ENCODE measurements around the gene DAPP1. TPM values are rescaled to one million over a fixed set of nuclear protein-coding genes. Genes with fewer than 3 reads are reported as not detected.
A peak's percentile ranks its signal among the peaks of the same experiment; 100 is the strongest.

Gene DAPP1
- total RNA-seq, 1 donor from 2014 or later = not detected

DNA sequence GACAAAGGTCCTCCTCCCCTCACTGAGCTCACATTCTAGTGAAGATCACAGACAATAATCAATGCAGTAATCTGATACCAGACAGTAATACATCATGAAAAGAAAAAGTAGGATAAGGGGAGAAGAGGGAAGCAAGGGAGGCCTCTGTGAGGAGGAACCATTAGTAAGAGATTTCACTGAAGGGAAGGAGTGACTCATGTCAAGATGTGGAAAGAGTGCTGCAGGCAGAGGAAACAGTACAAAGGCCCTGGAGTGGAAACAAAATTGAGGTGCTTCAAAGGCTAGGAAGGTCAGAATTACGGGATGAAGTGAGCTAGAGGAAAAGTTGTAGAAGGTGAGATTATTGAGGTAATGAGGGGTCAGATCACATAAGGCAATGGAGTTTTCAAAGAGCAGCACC is 39.5 kb downstream of the DAPP1 start:
- DNase-seq = peak; percentile 16

DNA sequence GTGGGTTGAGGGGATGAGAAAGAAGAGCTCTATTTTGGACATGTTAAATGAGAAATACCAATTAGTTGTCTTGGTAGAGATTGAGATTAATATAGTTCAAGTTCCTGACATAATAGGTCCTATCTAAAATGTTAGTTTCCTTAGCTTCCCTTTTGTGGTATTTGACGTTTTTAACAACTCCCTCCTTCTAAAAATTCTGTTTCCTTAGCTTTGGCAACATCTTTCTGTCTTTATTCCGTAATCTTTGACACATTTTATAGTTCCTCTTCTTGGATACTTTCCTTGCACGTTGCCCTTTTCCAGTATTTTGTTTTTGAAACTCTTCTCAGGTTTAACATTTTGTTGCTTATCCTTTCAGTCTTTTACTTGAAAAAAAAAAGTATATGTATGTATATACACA is 40.7 kb downstream of the DAPP1 start:
- no peak for DNase-seq

DNA sequence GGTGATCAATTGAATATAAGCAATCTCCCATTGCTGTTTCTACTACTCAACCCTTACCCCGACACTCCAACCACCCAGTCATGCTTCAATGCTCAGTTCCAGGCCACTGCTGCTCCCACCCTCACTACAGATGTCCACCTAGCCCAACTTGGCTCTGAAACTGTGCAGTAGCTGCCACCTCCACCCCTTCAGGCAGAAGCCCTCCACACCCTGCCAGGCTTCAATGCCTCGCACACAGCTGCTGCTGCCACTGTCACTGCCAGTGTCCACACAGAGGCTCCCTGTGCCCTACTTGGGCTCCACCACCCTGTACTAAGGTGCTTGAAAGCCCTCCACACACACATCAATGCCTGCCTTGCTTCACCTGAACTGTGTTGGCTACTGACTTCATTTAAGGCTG is 43.0 kb downstream of the DAPP1 start:
- DNase-seq = no peak

DNA sequence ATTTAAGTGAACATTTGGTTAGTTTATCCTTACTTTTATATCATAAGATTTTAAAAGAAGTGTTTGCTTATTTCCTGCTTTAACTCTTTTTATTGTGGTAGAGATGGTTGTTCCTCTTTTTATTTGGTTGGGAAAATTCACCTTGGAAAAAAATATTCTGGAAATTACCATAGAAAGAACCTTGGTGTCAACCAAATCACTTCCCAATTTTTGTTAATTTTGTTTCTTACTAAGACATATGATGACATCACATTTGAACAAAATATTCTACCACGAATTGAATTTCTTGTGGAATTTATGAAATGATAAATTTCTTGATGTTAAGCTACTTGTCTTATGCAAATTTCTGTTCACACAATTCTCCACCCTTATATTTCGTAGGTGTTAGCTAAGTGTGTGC is 43.9 kb downstream of the DAPP1 start:
- DNase-seq = no peak

DNA sequence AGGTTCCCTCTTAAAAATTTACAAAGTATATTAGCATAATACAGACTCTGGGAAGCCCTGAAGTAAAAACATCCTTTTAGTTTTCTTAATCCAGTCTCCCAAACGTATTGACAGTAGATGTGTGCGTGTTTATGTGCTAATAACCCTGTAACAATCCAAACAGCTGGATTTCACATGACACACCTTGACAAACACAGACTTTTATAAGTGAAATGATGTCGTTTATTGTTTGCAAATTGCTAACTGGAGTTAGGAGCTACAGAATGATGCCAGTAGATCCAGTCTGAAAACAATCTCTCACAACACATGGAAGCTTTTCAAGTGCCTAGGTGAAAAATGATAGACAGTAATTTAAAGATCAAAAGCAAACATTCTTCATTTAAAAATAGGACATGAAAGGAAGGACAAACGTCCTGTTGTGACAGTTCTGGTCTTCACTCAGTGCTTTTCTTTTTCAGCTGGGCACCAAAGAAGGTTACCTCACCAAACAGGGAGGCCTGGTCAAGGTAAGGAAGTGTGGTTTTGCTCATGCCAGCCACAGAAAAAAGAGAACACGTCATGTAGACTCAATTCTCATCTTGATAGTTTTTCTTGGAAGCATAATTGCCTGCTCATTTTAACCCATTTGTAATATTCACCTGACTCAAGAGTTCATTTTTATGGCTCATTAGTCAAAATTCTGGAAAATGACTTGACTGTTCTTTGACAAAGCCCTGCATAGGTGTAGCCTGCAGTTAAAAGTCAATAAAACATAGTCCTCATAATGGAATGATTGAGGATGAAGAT is 44.7 kb downstream of the DAPP1 start:
- no peak for DNase-seq

DNA sequence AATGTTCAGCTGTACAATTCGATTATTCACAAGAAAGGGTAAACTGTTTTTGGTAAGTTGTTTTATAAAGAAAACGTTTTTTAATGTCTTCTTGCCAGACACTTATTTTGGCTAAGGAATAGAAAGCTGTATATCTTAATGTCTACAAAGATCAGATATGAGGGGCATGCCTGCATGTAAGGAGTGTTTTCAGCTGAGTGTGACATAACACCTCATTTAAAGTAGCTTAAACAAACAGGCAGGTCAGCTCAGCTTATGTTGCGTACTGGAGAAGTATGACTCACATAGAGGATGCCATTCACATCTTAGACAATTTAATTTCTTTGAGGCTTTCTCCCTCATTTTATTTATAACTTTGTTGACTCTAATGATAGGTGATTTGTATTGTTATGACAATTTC is 47.2 kb downstream of the DAPP1 start:
- DNase-seq = peak; percentile 17

DNA sequence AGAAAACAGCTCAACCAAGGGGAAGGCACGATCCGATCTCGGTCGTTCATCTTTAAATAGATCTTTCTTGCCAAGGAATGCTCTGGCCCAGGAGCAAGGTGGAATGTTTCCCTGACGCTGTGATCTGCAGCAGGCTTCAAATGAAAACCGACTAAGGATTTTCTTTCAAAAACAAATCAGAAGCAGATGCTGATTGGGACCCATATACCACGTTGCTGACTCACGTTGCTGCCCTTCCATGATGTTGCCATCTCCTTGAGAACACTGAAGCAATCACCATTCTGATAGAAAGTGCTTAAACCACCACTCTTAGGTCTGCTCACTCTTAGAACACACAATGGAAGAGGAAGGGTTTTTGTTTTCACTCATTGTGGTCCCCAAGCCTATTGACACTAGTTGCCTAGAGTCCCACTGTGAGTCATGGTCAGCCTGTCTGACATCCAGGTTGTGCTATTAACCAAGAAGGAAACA is 51.5 kb downstream of the DAPP1 start:
- peak; percentile 3 for DNase-seq

DNA sequence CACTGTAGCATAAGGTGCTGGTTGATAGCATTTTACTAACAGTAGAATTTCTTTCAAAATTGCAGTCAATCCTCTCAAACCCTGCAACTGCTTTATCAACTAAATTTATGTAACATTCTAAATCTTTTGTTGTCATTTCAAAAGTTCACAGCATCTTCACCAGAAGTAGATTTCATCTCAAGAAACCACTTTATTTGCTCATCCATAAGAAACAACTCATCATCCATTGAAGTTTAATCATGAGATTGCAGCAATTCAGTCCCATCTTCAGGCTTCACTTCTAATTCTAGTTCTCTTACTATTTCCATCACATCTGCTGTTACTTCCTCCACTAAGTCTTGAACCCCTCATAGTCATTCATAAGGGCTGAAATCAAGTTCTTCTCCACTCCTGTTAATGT is 55.9 kb downstream of the DAPP1 start:
- DNase-seq = no peak

DNA sequence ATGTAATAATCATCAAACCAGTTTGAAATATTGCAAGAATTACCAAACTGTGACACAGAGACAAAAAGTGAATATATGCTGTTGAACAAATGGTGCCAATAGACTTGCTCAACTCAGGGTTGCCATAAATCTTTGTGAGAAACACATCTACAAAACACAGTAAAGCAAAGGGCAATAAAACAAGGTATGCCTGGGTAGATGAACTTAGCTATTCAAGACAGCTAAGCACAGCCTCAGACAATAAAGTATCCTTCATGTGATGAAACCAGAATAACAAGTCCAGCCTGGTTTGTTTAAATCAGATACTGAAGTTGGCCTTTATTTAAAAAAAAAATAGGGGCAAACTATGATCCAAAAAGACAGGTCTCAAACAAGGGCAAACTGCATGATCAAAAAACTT is 58.4 kb downstream of the DAPP1 start:
- DNase-seq = no peak

DNA sequence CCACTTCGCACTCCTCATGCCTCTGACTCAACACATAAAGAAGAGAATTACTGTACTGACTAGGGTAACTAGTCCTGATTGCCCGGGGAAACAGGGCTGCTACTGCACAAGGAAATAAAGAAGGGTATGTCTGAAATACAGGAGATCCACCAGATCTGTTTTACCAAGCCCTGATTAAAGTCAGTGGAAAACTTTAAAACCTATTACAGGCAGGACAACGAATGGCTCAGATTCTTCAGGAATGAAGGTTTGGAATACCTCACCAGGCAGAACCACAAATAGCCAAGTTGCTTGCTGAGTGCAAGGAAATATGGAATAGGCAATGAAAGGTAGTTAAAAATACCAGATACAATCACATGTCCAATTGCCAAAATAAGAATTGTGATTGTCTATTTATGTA is 60.3 kb downstream of the DAPP1 start:
- no peak for DNase-seq

DNA sequence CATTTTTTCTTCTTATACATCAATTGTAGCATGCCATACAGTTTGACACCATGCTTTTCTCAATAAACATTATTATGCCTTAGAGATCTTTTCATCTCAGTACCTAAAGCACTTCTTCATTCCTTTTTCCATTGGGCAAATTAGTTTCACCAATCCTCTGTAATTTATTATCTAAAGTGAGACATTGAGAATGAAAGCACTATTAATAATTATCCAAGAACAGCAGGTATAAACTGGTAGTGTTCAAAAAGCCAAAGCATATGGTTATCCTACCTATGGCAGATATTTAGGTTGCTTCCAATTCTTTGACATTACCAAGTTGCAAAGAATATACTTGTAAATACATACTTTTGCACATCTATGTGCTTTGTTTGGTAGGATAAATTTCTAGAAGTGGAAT is 62.0 kb downstream of the DAPP1 start:
- DNase-seq = no peak

DNA sequence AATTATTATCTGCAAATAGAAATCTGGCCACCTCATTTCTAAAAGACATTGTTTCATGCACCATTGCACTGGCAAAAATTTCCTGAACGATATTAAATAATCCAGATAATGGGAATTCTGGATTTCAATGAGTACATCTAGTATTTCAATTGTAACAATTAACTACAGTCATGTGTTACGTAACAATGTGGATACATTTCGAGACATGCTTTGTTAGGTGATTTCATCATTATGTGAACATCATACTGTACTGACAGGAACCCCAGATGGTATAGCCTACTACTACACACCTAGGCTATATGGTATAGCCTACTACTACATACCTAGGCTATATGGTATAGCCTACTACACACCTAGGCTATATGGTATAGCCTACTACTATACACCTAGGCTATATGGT is 62.8 kb downstream of the DAPP1 start:
- no peak for DNase-seq

DNA sequence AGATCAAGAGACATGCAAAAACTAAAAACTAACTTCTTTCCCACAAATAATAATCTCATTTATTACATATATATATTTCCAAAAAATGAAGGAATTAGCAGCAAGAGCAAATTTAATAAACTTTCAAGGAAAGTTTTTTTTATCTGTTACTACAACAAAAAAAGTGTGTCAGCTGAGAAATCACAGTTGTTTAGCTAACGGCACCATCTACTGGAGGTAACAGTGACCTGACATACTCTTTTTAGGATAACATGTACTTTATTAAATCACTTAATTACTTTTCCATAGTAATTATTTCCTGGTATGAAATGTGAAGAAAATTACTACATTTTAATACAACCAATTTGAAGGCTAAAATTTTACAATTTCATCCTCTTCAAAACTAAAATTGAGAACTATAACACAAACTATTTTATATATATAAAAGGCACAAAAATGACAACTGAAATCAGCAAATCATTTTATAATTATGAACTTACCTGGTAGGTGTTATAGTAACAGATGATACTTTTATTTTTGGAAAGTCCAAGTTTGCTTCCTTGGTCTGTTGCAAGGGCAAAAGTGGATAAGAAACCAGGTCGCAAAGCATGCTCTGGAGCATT is 68.5 kb downstream of the DAPP1 start:
- peak; percentile 53 for DNase-seq

DNA sequence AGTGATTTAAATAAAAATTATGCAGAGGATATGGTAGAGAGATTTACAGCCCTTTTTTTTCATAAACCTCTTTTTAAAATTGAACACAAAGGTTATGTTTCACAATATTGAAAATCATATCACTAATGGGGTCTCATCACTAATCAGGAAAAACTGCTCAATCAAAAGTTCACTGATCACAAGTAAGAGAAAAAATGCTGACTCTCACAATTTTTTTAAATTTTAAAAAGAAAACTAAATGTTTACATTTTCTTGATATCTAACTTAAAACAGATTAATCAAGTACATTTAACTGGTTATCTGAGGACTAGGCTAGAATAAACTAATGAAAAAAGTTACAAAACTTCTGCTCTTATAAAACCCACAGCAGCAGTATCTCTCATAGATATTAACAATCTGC is 69.1 kb downstream of the DAPP1 start:
- DNase-seq = no peak

DNA sequence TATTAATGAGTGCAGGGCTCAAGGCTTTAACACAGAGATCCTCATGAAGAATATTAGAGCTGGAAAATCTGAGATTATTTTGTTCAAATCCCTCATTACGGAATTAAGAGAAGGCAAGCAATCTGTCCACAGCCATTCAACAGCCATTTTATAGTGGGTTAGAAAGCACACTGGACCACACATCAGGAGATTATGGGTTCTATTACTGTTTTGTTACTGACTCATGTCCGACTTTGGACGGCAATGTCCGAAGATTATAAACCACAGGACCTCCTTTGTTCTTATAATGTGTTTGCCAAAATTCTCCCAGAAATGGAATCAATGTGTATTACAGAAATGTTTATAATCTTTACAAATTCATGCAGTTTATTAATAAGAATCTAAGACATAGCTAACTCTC is 69.5 kb downstream of the DAPP1 start:
- DNase-seq = peak; percentile 9

DNA sequence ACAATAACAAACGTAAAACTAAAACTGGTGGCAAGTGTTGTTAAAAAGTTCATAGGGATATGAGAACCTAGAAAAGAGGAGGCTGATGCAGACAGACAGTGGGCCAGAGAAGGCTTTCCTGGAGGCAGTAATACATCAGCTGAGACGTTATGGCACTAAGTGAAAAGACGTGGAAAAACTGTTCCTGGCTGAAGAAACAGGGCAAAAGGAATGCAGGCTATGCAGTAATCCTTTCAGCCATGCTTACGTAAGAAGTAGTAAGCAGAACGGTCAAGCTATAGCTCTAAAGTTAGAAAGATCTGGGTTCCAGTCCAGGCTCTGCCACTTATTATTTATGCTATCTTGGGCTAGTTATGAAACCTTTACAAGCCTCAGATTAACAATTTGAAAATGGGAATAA is 71.2 kb downstream of the DAPP1 start:
- DNase-seq = no peak

DNA sequence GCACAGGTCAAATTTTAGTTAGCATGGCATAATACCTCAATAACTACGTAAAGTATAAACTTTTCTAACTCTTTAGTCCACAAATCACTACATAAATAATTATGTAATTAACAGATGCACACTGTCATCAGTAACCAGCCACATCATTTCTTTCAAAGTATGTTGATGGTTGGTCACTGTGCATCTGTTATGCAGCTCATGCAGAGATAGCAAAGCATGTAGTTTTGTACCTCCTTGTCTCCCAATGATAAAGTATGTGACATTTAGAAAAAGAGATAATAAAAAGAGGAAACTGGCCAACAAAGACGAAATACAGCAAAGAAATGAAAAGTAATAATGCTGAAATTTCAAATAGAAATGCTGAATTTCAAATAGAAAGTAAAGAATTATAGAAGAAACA is 74.7 kb downstream of the DAPP1 start:
- DNase-seq = no peak

DNA sequence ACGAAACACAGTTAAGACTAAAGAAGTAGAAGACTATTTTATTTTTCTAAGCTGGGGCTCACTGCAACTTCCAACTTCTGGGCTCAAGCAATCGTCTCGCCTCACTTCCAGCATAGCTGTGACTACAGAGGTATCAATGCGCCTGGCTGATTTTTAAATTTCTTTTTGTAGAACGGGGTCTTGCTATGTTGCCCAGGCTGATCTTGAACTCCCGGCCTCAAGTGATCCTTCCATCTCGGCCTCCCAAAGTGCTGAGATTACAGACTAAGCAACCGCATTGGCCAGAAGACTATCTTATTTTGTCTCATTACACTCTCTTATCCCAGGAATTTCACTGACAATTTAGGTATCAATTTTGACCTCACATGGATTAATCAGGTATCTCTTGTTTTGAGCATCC is 76.4 kb downstream of the DAPP1 start:
- DNase-seq = no peak

DNA sequence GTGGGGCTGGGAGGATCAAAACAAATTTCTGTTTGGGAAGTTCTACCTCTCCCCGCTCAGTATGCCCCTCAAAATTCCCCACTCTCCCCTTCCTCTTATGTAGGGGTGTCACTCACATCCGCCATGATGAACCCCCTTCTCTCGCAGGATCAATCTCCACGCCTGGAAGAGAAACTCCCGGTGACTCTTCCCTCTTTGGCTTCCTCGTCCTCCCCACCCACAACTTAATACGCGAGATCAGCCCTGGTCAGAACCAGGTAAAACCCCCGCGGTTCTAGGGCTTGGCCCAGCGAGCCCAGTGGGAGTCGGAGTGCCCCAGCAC is 77.2 kb downstream of the DAPP1 start:
- no peak for DNase-seq

DNA sequence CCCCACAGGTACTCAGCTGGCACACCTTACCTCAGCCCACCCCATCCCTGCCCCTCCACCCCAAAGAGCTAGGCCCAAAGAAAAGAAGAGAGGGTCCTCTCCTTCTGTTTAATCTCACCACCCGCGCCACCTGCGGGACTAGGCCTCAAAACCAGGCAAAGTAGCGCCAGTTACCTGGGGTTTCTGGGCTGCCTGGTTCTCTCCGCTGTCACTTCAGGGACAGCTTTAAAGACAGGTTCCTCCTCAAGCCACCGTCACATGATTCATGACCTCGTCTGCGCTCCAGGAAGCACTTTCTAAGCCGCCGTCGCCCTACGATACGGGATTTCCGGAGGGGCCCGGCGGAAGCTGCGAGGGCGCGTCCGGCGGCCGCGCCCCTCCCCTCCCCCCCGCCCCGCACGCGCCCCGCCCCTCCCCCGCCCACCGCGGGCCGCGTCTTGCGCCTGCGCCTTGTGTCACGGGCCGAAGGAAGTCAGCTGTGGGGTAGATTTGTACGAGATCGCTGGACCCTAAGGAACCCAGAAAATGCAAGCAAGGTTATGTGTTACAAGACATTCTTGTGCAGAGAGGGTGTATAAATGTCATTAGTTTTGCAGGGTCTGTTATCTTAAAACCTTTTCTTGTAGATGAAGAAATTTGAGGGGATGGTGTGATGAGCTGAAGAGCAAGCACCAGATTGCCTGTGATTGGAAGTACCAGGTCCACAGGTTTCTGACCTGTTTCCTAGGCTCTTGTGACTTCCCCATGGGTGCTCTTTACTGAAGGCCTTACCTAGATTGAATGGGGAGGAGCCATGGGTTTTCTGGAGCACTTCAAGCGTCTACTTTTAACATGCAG is 77.8 kb downstream of the DAPP1 start, which contains the start of gene LAMTOR3:
TSS of gene LAMTOR3 (minus strand) at position 267 of the 837 bp plus-strand sequence. CDS start 464 bp downstream, outside the sequence.
- DNase-seq = peak; percentile 92

DNA sequence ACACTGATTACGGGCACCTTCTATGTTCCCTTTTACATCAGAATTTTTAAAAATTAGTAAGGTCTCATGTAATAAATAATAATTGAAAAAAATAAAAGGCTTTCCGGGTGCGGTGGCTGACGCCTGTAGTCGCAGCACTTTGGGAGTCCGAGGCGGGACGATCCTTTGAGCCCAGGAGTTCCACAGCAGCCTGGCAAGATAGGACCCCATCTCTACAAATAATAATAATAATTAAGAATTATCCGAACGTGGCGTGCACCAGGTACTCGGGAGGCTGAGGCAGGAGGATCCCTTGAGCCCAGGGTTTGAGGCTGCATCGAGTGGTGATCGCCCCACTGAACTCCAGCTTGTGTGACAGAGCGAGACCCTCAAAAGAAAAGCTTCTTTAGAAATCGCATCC is 78.4 kb downstream of the DAPP1 start:
- DNase-seq = no peak

DNA sequence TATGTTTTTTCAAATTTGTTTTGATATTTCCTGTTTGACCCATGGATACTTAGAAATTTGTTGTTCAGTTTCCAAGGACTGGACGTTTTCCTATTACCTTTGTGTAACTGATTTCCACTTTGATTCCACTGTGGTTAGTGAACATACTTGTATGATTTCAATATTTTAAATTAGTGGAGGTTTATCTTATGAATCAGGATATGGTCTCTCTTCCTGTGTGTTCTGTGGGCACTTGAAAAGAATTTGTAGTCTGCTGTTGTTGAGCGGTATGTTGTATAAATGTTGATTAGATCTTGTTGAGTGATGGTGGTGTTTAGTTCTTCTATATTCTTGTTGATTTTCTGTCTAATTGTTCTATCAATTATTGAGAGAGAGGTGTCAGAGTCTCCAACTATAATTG is 98.8 kb downstream of the DAPP1 start:
- no peak for DNase-seq

DNA sequence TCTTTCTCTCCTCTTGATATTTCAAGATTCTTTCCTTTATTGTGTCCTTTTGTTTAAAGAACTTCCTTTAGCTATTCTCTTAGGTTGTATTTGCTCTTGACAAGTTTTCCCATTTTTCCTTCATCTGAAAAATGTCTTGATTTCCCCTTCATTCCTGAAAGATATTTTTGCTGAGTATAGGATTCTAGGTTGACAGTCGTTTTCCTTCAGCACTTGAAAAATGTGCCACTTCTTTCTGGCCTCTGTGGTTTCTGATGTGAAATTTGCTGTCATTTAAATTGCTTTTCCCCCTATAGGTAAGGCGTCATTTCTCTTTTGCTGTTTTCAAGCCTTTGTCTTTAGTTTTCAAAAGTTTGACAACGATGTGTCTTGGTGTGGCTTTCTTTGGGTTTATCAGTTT is 100.9 kb downstream of the DAPP1 start:
- DNase-seq = no peak

DNA sequence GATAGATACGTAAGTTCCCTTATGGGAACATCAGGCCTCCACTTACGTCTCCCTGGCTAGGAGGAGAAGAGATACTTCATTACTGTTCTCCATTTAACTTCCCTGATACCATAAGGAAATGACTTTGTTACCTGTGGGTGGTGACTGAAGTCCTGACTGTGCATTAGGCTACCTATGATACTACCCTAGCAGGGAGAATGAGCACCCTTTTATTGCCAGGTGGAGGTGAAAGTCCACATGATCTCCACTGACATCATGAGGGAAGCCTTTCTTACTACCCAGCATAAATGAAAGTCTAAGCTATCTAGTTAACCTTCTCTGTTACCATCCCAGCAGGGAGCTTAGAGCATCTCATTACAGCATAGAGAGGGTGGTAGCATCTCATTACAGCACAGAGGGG is 102.0 kb downstream of the DAPP1 start:
- DNase-seq = no peak
